Astrocyte (in vitro differentiated cells and primary cell): ENCODE results near the gene SMIM44. TPM values are rescaled to one million over a fixed set of nuclear protein-coding genes. Genes with fewer than 3 reads are reported as not detected.

ENCODE experiments used
- DNase-seq: peaks from one replicate; pipeline ENCODE4 v3.0.0-alpha.2; 2010; ENCODE audit warnings: low read depth
- FAIRE-seq: peaks from 2 replicates; lab custom pipeline; 2011; peaks lifted over from hg19 to GRCh38; lab: Jason Lieb, UNC
- H2AFZ ChIP-seq: 2 replicates; pipeline ENCODE4 v1.6.0; 2012; ENCODE audit warnings: low read depth, low read length, inconsistent platforms
- H3K27ac ChIP-seq: 2 replicates; pipeline ENCODE4 v1.5.1; 2011; ENCODE audit warnings: low read depth, low read length, inconsistent platforms
- H3K27me3 ChIP-seq: 2 replicates; pipeline ENCODE4 v1.6.0; 2011; ENCODE audit warnings: low read length, inconsistent platforms; ENCODE audit not compliant: insufficient read depth
- H3K36me3 ChIP-seq: 2 replicates; pipeline ENCODE4 v1.5.1; 2011; ENCODE audit warnings: low read length, inconsistent platforms; ENCODE audit not compliant: insufficient read depth
- H3K4me1 ChIP-seq: 2 replicates; pipeline ENCODE4 v1.5.1; 2011; ENCODE audit warnings: low read length, inconsistent platforms; ENCODE audit not compliant: insufficient read depth
- H3K4me2 ChIP-seq: 2 replicates; pipeline ENCODE4 v1.6.0; 2012; ENCODE audit warnings: low read length, inconsistent platforms
- H3K4me3 ChIP-seq: 2 replicates; pipeline ENCODE4 v1.5.1; 2011; ENCODE audit warnings: low read depth, mild to moderate bottlenecking, low read length, inconsistent platforms; ENCODE audit not compliant: insufficient read depth
- H3K79me2 ChIP-seq: 2 replicates; pipeline ENCODE4 v1.6.0; 2012; ENCODE audit warnings: mild to moderate bottlenecking, low read length, inconsistent platforms; ENCODE audit not compliant: insufficient read depth
- H3K9ac ChIP-seq: 2 replicates; pipeline ENCODE4 v1.6.0; 2012; ENCODE audit warnings: mild to moderate bottlenecking, low read length, inconsistent platforms
- H3K9me3 ChIP-seq: 2 replicates; pipeline ENCODE4 v1.5.1; 2012; ENCODE audit warnings: low read depth, mild to moderate bottlenecking, low read length, inconsistent platforms; ENCODE audit not compliant: insufficient read depth
- H4K20me1 ChIP-seq: 2 replicates; pipeline ENCODE4 v1.6.0; 2012; ENCODE audit warnings: low read length, inconsistent platforms; ENCODE audit not compliant: insufficient read depth
- H3K27ac Mint-ChIP-seq: one replicate; pipeline ENCODE4 v1.8.0; 2021; ENCODE audit warnings: mild to moderate bottlenecking, mixed read lengths; ENCODE audit not compliant: unreplicated experiment
- H3K27me3 Mint-ChIP-seq: one replicate; pipeline ENCODE4 v1.8.0; 2021; ENCODE audit warnings: low read depth, mixed read lengths; ENCODE audit not compliant: unreplicated experiment
- H3K36me3 Mint-ChIP-seq: one replicate; pipeline ENCODE4 v1.8.0; 2021; ENCODE audit warnings: low read depth, mixed read lengths; ENCODE audit not compliant: unreplicated experiment
- H3K4me1 Mint-ChIP-seq: one replicate; pipeline ENCODE4 v1.8.0; 2021; ENCODE audit warnings: low read depth, mixed read lengths; ENCODE audit not compliant: unreplicated experiment
- H3K4me3 Mint-ChIP-seq: one replicate; pipeline ENCODE4 v1.8.0; 2021; ENCODE audit warnings: mild to moderate bottlenecking, moderate library complexity, mixed read lengths; ENCODE audit not compliant: unreplicated experiment
- H3K9me3 Mint-ChIP-seq: one replicate; pipeline ENCODE4 v1.8.0; 2021; ENCODE audit warnings: mild to moderate bottlenecking, mixed read lengths; ENCODE audit not compliant: unreplicated experiment
- EZH2 ChIP-seq: IDR thresholded peaks from 2 replicates; pipeline ENCODE4 v1.6.1; 2012; ENCODE audit warnings: mild to moderate bottlenecking, low read length, inconsistent platforms; ENCODE audit not compliant: insufficient read depth
- total RNA-seq: library from RNA; stranded (reverse); gene quantifications from 2 replicates; pipeline ENCODE4 v1.2.1, GENCODE V29; 2021
- TF ChIP-seq, protein P1 (sequence below): IDR thresholded peaks from 2 replicates; pipeline ENCODE4 v1.5.1; 2011; ENCODE audit warnings: low read depth, mild to moderate bottlenecking, inconsistent platforms, low read length, moderate library complexity; ENCODE audit not compliant: insufficient read depth

Gene SMIM44
- total RNA-seq, 1 donor from 2014 or later: not detected

GRCh38 chr19:3527238-3527910, 44.1 kb upstream of the SMIM44 start:
- H3K9me3 Mint-ChIP-seq: no peaks in the 10 kb centered on the region
- Histone ChIP-seq H3K4me2 (no peak overlapping the region), H3K9me3 (no peaks in the 10 kb centered on the region), H3K4me3 (no peak overlapping the region), H3K36me3 (peaks cover 4% of the 10 kb centered on the region), H3K4me1 (no peaks in the 10 kb centered on the region), H2AFZ (no peak overlapping the region), H4K20me1 (peaks cover 59% of the 10 kb centered on the region), H3K27ac (no peak overlapping the region), H3K27me3 (no peaks in the 10 kb centered on the region), H3K9ac (no peak overlapping the region), H3K79me2 (peaks cover 34% of the 10 kb centered on the region)
- no peaks in the 10 kb centered on the region for H3K4me1 Mint-ChIP-seq
- H3K4me3 Mint-ChIP-seq: no peak overlapping the region
- TF ChIP-seq, protein P1, sequence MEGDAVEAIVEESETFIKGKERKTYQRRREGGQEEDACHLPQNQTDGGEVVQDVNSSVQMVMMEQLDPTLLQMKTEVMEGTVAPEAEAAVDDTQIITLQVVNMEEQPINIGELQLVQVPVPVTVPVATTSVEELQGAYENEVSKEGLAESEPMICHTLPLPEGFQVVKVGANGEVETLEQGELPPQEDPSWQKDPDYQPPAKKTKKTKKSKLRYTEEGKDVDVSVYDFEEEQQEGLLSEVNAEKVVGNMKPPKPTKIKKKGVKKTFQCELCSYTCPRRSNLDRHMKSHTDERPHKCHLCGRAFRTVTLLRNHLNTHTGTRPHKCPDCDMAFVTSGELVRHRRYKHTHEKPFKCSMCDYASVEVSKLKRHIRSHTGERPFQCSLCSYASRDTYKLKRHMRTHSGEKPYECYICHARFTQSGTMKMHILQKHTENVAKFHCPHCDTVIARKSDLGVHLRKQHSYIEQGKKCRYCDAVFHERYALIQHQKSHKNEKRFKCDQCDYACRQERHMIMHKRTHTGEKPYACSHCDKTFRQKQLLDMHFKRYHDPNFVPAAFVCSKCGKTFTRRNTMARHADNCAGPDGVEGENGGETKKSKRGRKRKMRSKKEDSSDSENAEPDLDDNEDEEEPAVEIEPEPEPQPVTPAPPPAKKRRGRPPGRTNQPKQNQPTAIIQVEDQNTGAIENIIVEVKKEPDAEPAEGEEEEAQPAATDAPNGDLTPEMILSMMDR: no peak
- TF ChIP-seq EZH2: no peak
- no peak for FAIRE-seq
- H3K27me3 Mint-ChIP-seq: no peaks in the 10 kb centered on the region
- H3K36me3 Mint-ChIP-seq: peaks cover 6% of the 10 kb centered on the region
- no peak for DNase-seq
- no peak overlapping the region for H3K27ac Mint-ChIP-seq

DNA sequence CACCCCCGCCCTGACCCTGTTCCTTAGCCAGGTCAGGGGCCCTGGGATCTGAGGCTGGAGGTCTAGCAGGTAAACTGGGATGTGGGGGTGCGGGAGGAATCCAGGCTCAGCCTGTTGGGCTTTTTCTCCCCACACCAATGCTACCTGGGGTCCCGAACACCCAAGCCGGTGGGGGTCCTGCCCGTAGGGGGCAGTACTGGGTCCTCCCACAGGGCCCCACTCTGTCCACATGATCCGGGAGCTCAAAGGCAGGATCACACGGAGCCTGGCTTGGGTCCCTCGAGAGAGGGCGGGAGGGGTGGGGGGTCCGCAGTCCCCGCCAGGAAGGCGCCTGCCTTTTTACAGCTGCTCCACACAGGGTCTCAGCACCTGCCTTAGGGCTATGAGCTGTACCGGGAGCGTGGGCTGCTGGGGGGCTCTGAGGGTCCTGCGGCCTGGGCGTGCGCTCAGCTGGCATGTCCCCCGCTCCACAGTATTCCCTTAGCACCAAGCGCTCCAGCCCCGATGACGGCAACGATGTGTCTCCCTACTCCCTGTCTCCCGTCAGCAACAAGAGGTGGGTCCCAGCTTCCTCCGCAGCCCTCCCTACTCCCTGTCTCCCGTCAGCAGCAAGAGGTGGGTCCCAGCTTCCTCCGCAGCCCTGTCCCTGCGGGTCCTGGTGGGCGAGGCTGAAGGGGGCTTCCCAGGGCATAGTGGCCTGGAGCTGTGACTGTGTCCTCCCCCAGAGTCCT, 43.4 kb upstream of the SMIM44 start:
- Histone ChIP-seq H3K9me3 (no peaks in the 10 kb centered on the region), H3K4me3 (no peak overlapping the region), H3K4me2 (no peak overlapping the region), H3K27ac (no peak overlapping the region), H3K36me3 (peaks cover 4% of the 10 kb centered on the region), H4K20me1 (peaks cover 65% of the 10 kb centered on the region), H3K4me1 (no peaks in the 10 kb centered on the region), H3K9ac (no peak overlapping the region), H3K79me2 (peaks cover 41% of the 10 kb centered on the region), H2AFZ (no peak overlapping the region), H3K27me3 (no peaks in the 10 kb centered on the region)
- Mint-ChIP-seq H3K9me3 (no peaks in the 10 kb centered on the region), H3K27ac (no peak overlapping the region), H3K4me3 (no peak overlapping the region), H3K4me1 (no peaks in the 10 kb centered on the region), H3K27me3 (no peaks in the 10 kb centered on the region), H3K36me3 (peaks cover 6% of the 10 kb centered on the region)
- TF ChIP-seq, protein P1: no peak
- TF ChIP-seq EZH2: no peak
- DNase-seq (no peak), FAIRE-seq (no peak)
